ENCODE measurements around the gene GPR27. TPM values are rescaled to one million over a fixed set of nuclear protein-coding genes. Genes with fewer than 3 reads are reported as not detected.

The GPR27 gene
- total and polyA plus RNA-seq, 8 donors: 0.83 to 6.4 (median 1.8) TPM

DNA sequence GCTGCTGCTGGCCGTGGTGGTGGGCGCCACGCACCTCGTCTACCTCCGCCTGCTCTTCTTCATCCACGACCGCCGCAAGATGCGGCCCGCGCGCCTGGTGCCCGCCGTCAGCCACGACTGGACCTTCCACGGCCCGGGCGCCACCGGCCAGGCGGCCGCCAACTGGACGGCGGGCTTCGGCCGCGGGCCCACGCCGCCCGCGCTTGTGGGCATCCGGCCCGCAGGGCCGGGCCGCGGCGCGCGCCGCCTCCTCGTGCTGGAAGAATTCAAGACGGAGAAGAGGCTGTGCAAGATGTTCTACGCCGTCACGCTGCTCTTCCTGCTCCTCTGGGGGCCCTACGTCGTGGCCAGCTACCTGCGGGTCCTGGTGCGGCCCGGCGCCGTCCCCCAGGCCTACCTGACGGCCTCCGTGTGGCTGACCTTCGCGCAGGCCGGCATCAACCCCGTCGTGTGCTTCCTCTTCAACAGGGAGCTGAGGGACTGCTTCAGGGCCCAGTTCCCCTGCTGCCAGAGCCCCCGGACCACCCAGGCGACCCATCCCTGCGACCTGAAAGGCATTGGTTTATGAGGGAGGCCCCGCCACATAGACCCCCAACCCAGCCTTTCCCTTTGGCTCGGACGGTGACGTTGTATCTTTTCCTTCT lies 1.1 kb downstream of the GPR27 start:
- H3K4me1 ChIP-seq: no peaks in the 10 kb centered on the region
- FAIRE-seq (no peak), DNase-seq (peak in 1 of 6 donors; percentile 69), ATAC-seq (no peak)
- H3K9me3 ChIP-seq: no peaks in the 10 kb centered on the region
- H3K27me3 ChIP-seq: no peaks in the 10 kb centered on the region
- intact Hi-C loops (cut with DNase I): no loop called here
- TF ChIP-seq, protein P1, sequence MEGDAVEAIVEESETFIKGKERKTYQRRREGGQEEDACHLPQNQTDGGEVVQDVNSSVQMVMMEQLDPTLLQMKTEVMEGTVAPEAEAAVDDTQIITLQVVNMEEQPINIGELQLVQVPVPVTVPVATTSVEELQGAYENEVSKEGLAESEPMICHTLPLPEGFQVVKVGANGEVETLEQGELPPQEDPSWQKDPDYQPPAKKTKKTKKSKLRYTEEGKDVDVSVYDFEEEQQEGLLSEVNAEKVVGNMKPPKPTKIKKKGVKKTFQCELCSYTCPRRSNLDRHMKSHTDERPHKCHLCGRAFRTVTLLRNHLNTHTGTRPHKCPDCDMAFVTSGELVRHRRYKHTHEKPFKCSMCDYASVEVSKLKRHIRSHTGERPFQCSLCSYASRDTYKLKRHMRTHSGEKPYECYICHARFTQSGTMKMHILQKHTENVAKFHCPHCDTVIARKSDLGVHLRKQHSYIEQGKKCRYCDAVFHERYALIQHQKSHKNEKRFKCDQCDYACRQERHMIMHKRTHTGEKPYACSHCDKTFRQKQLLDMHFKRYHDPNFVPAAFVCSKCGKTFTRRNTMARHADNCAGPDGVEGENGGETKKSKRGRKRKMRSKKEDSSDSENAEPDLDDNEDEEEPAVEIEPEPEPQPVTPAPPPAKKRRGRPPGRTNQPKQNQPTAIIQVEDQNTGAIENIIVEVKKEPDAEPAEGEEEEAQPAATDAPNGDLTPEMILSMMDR (IDR thresholded peaks at IDR 0.05): no peak
- H3K27ac ChIP-seq: no peak overlapping the region
- H3K36me3 ChIP-seq: no peaks in the 10 kb centered on the region
- H3K4me3 ChIP-seq: peak overlapping the region in 3 of 4 donors; percentile 29 to 47 (median 46)
- 34 to 35% methylated on average over 39 to 65 of the region's 65 CpGs for WGBS, 2 donors

DNA sequence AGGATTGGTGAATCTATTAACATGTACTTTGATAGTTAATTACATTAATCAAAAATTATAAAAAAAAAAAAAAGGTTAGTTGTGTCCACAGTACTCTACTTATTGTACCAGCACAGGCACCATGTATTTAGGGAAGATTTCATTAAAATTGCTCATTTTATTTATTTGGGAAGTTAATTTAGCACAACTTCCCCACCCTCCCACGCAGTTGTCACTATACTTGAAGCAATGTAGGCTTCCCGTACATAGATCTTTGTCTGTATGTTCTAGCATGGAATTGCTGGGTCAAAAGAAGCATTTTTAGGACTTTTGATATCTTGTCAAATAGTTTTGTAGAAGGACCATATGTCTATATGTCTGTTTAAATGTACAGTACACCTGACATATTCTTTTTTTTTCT lies 4.4 kb downstream of the GPR27 start:
- TF ChIP-seq, protein P1 (IDR thresholded peaks at IDR 0.05): no peak
- FAIRE-seq: no peak

DNA sequence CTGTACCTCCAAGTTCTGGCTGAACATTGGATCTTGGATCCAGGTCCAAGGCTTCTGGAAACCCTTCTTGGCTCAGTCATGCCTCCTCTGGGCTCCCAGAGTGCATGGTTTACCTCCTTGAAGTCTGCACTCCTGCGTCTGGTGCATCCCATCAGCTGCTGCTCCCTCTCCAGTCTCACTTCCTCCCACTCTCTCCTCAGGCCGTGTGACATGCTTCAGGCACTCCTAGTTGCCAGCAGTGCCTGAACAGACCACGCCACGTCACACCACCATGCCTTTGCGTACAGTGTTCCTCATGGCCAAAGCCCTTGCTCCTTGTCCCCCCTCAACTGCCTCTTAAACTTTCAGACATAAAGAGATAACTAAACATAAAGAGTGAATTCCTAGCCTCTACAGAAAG lies 5.7 kb downstream of the GPR27 start:
- Histone ChIP-seq H3K27me3 (no peaks in the 10 kb centered on the region), H3K36me3 (no peaks in the 10 kb centered on the region), H3K27ac (no peak overlapping the region), H3K9me3 (no peaks in the 10 kb centered on the region), H3K4me1 (no peaks in the 10 kb centered on the region), H3K4me3 (no peak overlapping the region)
- TF ChIP-seq, protein P1 (IDR thresholded peaks at IDR 0.05): no peak
- WGBS, 2 donors: 77 to 80% methylated on average over 5 of the region's 5 CpGs
- ATAC-seq (no peak), FAIRE-seq (no peak), DNase-seq (no peak)
- intact Hi-C loops (cut with DNase I): no loop called here

More for the DNA sequence above, 4.4 kb downstream of the GPR27 start:
- H3K4me1 ChIP-seq: no peaks in the 10 kb centered on the region
- no peak overlapping the region for H3K4me3 ChIP-seq
- DNase-seq (no peak), ATAC-seq (no peak)
- no peaks in the 10 kb centered on the region for H3K36me3 ChIP-seq
- no peaks in the 10 kb centered on the region for H3K27me3 ChIP-seq
- intact Hi-C loops (cut with DNase I): no loop called here
- 86 to 93% methylated on average over 2 of the region's 2 CpGs for WGBS, 2 donors
- H3K27ac ChIP-seq: no peak overlapping the region
- H3K9me3 ChIP-seq: no peaks in the 10 kb centered on the region

DNA sequence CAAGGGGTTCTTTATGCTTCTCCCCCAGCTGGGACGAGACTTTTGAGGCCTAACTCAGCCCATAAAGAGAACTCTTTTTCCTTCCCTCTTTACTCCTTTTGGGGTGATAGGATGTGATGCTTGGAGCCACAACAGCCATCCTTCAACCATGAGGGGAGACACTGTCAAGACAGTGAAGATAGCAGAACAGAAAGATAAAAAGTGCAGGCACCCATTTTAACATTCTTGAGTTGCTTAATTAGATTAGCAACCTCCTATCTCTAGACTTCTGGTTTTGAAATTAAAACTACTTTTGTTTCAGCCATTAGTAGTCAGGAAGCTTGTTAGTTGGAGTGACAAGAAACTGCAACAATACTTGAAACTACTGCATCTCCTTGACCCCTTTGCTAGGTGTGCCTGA lies 6.5 kb downstream of the GPR27 start:
- Histone ChIP-seq H3K36me3 (no peaks in the 10 kb centered on the region), H3K27me3 (no peaks in the 10 kb centered on the region), H3K4me3 (no peak overlapping the region), H3K27ac (no peak overlapping the region), H3K4me1 (no peaks in the 10 kb centered on the region), H3K9me3 (no peaks in the 10 kb centered on the region)
- intact Hi-C loops (cut with DNase I): no loop called here
- TF ChIP-seq, protein P1 (IDR thresholded peaks at IDR 0.05): no peak
- no peak for ATAC-seq
- 54 to 74% methylated on average over 1 of the region's 1 CpG for WGBS, 2 donors
- no peak for DNase-seq
- no peak for FAIRE-seq

DNA sequence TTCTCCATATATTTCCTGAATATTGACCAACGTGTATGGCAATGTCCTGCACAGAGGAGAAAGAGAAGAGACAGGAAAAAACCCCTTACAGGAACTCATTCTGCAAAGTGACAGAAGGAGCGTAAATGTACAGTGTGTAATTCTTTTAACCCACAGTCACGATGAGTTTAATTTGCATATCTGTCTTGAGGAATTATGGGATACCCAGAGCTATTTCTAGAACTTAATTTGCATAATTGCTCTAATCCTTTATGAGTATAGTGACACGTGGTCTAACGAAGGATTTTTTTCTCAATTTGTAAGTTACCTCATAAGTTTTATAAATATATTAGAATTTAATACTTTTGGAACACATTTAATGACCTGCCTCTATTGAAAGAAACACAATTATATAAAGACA lies 9.8 kb downstream of the GPR27 start:
- Histone ChIP-seq H3K4me1 (no peaks in the 10 kb centered on the region), H3K9me3 (no peaks in the 10 kb centered on the region), H3K4me3 (no peak overlapping the region), H3K27me3 (no peaks in the 10 kb centered on the region), H3K36me3 (no peaks in the 10 kb centered on the region), H3K27ac (no peak overlapping the region)
- no peak for DNase-seq
- intact Hi-C loops (cut with DNase I): no loop called here
- no peak for FAIRE-seq
- TF ChIP-seq, protein P1 (IDR thresholded peaks at IDR 0.05): no peak
- ATAC-seq: no peak
- 70 to 79% methylated on average over 5 of the region's 5 CpGs for WGBS, 2 donors

Data from pancreas (tissue), 10 donors.